ENCODE results near the gene MEF2A.
A peak's percentile ranks its signal among the peaks of the same experiment; 100 is the strongest.
"Not testable (repeated sequence)": the region's sequence is repeated elsewhere in the genome, so short reads cannot be mapped to it uniquely, and the experiment has no call there.

MEF2A gene

DNA sequence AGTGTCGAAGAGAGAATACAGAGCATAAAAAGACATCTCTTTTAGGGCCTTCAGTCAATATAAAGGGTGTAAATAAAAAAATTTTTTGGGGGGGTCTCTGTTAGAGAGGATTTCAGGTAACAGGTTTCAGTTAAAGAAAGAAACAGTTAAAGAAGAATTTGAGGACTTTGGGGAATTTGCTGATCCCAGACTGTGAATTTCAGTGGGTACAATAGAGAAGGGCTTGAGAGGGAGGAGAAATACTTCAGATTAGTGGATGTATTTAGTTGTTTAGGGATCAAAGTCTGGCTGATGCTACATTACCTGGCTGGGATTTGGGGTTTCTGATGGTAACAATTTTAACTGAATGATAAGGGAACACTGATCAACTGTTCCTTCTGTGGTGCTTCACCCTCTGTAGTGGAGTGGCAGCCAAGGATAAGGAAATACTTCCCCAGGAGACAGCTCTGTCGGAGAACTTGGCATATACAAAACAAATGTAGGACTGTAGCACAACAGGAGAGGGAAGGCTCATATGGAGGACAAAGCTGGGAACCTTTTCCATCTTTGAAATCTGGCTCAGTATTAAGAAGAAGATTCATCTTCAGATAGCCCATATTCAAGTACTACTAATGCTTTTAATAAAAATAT, 79.2 kb downstream of the MEF2A start:
- no peaks in the 10 kb centered on the region for H3K4me1 ChIP-seq (ENCODE audit: insufficient read depth, insufficient read length)
- no peak overlapping the region for H3K9ac ChIP-seq (ENCODE audit: insufficient read length, low read depth)
- peaks cover 21% of the 10 kb centered on the region for H3K36me3 ChIP-seq (ENCODE audit: insufficient read depth, insufficient read length, low read length)
- H3K27me3 ChIP-seq (ENCODE audit: insufficient read depth, insufficient read length), result no peaks in the 10 kb centered on the region
- TF ChIP-seq SUZ12 (IDR thresholded peaks at IDR 0.05; ENCODE audit: extremely low read depth, insufficient read depth, insufficient read length), result no peak
- TF ChIP-seq ZNF274 (IDR thresholded peaks at IDR 0.05; ENCODE audit: low read depth, low read length), result no peak
- TF ChIP-seq YY1 (IDR thresholded peaks at IDR 0.05; ENCODE audit: insufficient read depth, insufficient read length), result no peak
- peaks cover 30% of the 10 kb centered on the region for H3K9me3 ChIP-seq (ENCODE audit: insufficient read depth, low read length)
- H3K4me3 ChIP-seq (ENCODE audit: insufficient read length, low read depth), result no peak overlapping the region
- DNase-seq (ENCODE audit: low read depth, low spot score), result peak; percentile 11

DNA sequence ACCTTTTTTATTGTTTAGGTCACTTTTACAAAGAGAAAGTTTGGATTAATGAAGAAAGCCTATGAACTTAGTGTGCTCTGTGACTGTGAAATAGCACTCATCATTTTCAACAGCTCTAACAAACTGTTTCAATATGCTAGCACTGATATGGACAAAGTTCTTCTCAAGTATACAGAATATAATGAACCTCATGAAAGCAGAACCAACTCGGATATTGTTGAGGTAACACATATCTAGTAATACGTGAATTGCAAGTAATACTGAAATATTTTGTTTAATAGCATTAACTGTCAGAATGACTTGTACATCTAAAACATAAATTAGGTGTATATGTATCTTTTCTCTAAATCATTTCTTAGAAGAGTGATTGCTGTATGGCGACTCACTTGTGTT, 79.8 kb downstream of the MEF2A start:
- Histone ChIP-seq H3K9me3 (ENCODE audit: insufficient read depth, low read length) (peaks cover 30% of the 10 kb centered on the region), H3K4me1 (ENCODE audit: insufficient read depth, insufficient read length) (no peaks in the 10 kb centered on the region), H3K36me3 (ENCODE audit: insufficient read depth, insufficient read length, low read length) (peaks cover 21% of the 10 kb centered on the region), H3K4me3 (ENCODE audit: insufficient read length, low read depth) (no peak overlapping the region), H3K9ac (ENCODE audit: insufficient read length, low read depth) (no peak overlapping the region), H3K27me3 (ENCODE audit: insufficient read depth, insufficient read length) (no peaks in the 10 kb centered on the region)
- no peak for TF ChIP-seq YY1 (IDR thresholded peaks at IDR 0.05; ENCODE audit: insufficient read depth, insufficient read length)
- TF ChIP-seq SUZ12 (IDR thresholded peaks at IDR 0.05; ENCODE audit: extremely low read depth, insufficient read depth, insufficient read length), result no peak
- no peak for DNase-seq (ENCODE audit: low read depth, low spot score)

DNA sequence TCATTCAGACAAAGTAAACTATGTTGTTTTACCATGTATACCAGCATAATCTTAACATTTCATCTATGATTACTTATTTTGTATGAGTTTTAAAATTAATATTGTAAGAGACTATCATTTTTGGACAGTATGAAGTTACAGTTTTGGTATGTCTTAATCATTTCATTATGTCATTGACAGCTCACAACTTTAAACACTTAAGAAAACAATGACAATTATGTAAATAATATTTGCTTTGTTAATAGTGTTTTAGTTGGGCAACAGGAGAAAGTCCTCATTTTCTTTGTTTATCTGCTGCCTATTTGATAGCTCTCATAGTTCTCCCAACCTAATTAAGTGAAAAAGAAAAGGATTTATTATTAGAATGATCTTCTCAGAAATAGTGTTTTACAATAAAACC, 80.2 kb downstream of the MEF2A start:
- TF ChIP-seq YY1 (IDR thresholded peaks at IDR 0.05; ENCODE audit: insufficient read depth, insufficient read length), result no peak
- no peak for TF ChIP-seq ZNF274 (IDR thresholded peaks at IDR 0.05; ENCODE audit: low read depth, low read length)
- no peak for TF ChIP-seq SUZ12 (IDR thresholded peaks at IDR 0.05; ENCODE audit: extremely low read depth, insufficient read depth, insufficient read length)
- H3K36me3 ChIP-seq (ENCODE audit: insufficient read depth, insufficient read length, low read length), result peaks cover 17% of the 10 kb centered on the region
- DNase-seq (ENCODE audit: low read depth, low spot score), result no peak
- no peak overlapping the region for H3K9ac ChIP-seq (ENCODE audit: insufficient read length, low read depth)
- no peaks in the 10 kb centered on the region for H3K27me3 ChIP-seq (ENCODE audit: insufficient read depth, insufficient read length)
- H3K4me3 ChIP-seq (ENCODE audit: insufficient read length, low read depth), result no peak overlapping the region
- no peaks in the 10 kb centered on the region for H3K4me1 ChIP-seq (ENCODE audit: insufficient read depth, insufficient read length)
- peaks cover 30% of the 10 kb centered on the region for H3K9me3 ChIP-seq (ENCODE audit: insufficient read depth, low read length)

DNA sequence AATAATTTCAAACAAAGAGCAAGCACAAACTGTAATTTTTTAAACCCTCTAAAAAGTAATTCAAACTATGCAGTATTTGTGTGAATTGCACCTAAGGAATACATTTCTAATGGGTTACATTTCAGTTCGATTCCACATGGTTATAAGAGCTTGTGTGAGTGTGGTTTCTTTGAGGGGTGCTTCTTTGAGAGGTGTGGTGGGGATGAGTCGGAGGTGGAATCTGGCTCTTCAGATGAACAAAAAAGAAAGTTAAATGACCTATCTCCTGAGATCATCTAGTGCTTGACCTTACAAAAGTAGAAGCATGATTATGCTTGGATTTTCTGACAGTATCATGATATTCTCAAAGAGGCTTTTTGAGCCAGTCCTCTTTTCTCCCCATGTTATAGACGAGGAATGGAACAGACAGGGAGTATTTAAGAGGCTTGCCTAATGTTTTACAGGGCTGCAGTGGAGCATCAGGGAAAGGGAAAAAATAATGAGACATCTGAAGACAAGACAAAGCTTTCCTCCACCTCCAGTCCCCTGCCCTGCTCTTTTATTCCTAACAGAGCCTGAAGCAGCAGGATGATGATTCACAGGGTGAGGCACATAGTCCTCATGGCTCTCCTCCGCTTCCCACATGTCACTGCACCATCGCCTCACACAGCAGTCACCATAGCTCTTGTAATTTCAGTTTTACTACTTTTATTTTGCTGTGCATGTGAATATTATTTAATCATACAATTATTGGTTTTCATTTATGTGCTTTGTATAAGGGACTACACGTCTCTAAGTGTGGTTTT, 85.4 kb downstream of the MEF2A start:
- Histone ChIP-seq H3K9me3 (ENCODE audit: insufficient read depth, low read length) (peaks cover 17% of the 10 kb centered on the region), H3K4me3 (ENCODE audit: insufficient read length, low read depth) (no peak overlapping the region), H3K9ac (ENCODE audit: insufficient read length, low read depth) (no peak overlapping the region), H3K4me1 (ENCODE audit: insufficient read depth, insufficient read length) (no peaks in the 10 kb centered on the region), H3K36me3 (ENCODE audit: insufficient read depth, insufficient read length, low read length) (peaks cover 14% of the 10 kb centered on the region), H3K27me3 (ENCODE audit: insufficient read depth, insufficient read length) (no peaks in the 10 kb centered on the region)
- no peak for DNase-seq (ENCODE audit: low read depth, low spot score)
- TF ChIP-seq SUZ12 (IDR thresholded peaks at IDR 0.05; ENCODE audit: extremely low read depth, insufficient read depth, insufficient read length) (no peak), ZNF274 (IDR thresholded peaks at IDR 0.05; ENCODE audit: low read depth, low read length) (no peak), YY1 (IDR thresholded peaks at IDR 0.05; ENCODE audit: insufficient read depth, insufficient read length) (no peak)

DNA sequence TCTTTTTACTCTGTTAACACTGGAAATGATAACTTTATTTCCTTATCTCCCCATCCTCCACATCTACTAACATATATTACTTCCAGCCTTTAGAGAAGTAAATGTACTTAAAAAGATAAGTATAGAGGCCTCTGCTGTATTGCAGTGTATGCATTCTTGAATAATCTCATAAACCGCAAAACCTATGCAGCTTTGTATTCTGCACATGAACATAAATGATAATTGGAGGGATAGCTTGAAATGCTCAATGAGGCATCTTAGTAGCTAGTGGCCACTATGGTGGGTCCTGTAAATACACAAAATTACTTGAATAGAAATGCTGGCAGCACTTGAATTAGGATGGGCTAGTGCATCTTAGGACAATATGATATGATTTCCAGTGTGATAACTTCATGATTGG, 90.4 kb downstream of the MEF2A start:
- no peaks in the 10 kb centered on the region for H3K9me3 ChIP-seq (ENCODE audit: insufficient read depth, low read length)
- no peak for TF ChIP-seq ZNF274 (IDR thresholded peaks at IDR 0.05; ENCODE audit: low read depth, low read length)
- H3K4me3 ChIP-seq (ENCODE audit: insufficient read length, low read depth), result no peak overlapping the region
- no peaks in the 10 kb centered on the region for H3K4me1 ChIP-seq (ENCODE audit: insufficient read depth, insufficient read length)
- no peak overlapping the region for H3K9ac ChIP-seq (ENCODE audit: insufficient read length, low read depth)
- H3K36me3 ChIP-seq (ENCODE audit: insufficient read depth, insufficient read length, low read length), result no peaks in the 10 kb centered on the region
- DNase-seq (ENCODE audit: low read depth, low spot score), result no peak
- no peaks in the 10 kb centered on the region for H3K27me3 ChIP-seq (ENCODE audit: insufficient read depth, insufficient read length)

DNA sequence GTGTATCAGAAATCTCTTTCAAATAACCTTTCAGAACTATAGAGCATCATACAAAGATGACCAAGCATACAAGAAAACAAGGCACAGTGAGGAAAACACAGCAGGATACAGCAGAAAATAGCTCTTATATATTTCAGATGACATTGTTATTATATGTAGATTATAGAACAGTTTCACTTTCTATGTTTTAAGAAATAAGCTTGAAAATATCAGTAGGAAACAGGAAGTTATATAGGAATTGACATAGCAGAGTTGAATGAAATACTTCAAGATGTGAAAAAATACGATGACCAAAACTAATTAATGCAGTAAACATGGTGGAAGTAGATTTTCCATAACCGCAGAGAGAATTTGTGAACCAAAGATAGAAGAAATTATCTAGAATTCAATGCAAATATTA, 92.2 kb downstream of the MEF2A start:
- Histone ChIP-seq H3K4me3 (ENCODE audit: insufficient read length, low read depth) (no peak overlapping the region), H3K4me1 (ENCODE audit: insufficient read depth, insufficient read length) (no peaks in the 10 kb centered on the region), H3K9me3 (ENCODE audit: insufficient read depth, low read length) (no peaks in the 10 kb centered on the region), H3K36me3 (ENCODE audit: insufficient read depth, insufficient read length, low read length) (no peaks in the 10 kb centered on the region), H3K27me3 (ENCODE audit: insufficient read depth, insufficient read length) (no peaks in the 10 kb centered on the region), H3K9ac (ENCODE audit: insufficient read length, low read depth) (no peak overlapping the region)
- no peak for DNase-seq (ENCODE audit: low read depth, low spot score)
- TF ChIP-seq ZNF274 (IDR thresholded peaks at IDR 0.05; ENCODE audit: low read depth, low read length) (no peak), YY1 (IDR thresholded peaks at IDR 0.05; ENCODE audit: insufficient read depth, insufficient read length) (no peak), SUZ12 (IDR thresholded peaks at IDR 0.05; ENCODE audit: extremely low read depth, insufficient read depth, insufficient read length) (no peak)

DNA sequence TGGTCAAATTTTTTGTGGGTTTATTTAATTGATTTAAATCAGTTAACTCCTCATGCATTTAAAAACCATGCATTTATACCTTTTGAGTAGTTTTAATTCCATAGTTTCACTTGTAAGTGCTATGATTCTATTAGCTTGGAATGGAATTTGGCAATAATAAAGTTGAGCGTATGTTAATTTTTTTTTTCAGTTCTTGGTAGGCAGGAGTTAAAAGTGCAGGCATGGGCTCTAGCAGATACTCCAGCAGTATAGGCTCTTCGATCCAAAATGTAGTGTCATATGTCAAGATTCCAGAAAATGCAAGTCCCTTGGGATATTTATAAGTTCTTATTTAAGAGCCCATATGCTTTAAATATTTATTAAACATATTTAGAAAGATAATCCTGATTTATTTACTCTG, 97.1 kb downstream of the MEF2A start:
- no peak overlapping the region for H3K4me3 ChIP-seq (ENCODE audit: insufficient read length, low read depth)
- no peak for DNase-seq (ENCODE audit: low read depth, low spot score)
- H3K36me3 ChIP-seq (ENCODE audit: insufficient read depth, insufficient read length, low read length), result peaks cover 4% of the 10 kb centered on the region
- no peak for TF ChIP-seq SUZ12 (IDR thresholded peaks at IDR 0.05; ENCODE audit: extremely low read depth, insufficient read depth, insufficient read length)
- no peaks in the 10 kb centered on the region for H3K9me3 ChIP-seq (ENCODE audit: insufficient read depth, low read length)
- H3K4me1 ChIP-seq (ENCODE audit: insufficient read depth, insufficient read length), result no peaks in the 10 kb centered on the region
- H3K9ac ChIP-seq (ENCODE audit: insufficient read length, low read depth), result no peak overlapping the region
- H3K27me3 ChIP-seq (ENCODE audit: insufficient read depth, insufficient read length), result no peaks in the 10 kb centered on the region

DNA sequence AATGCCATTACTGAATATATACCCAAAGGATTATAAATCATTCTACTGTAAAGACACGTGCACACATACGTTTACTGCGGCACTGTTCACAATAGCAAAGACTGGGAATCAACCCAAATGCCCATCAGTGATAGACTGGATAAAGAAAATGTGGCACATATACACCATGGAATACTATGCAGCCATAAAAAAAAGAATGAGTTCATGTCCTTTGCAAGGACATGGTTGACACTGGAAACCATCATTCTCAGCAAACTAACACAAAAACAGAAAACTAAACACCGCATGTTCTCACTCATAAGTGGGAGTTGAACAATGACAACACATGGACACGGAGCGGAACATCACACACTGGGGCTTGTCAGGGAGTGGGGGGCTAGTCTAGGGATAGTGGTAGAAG, 100.3 kb downstream of the MEF2A start:
- DNase-seq (ENCODE audit: low read depth, low spot score); H3K4me1 ChIP-seq (ENCODE audit: insufficient read depth, insufficient read length); H3K36me3 ChIP-seq (ENCODE audit: insufficient read depth, insufficient read length, low read length): not testable (repeated sequence)

More for the DNA sequence above, 100.3 kb downstream of the MEF2A start:
- not testable (repeated sequence) for H3K9ac ChIP-seq (ENCODE audit: insufficient read length, low read depth); H3K9me3 ChIP-seq (ENCODE audit: insufficient read depth, low read length); H3K27me3 ChIP-seq (ENCODE audit: insufficient read depth, insufficient read length); H3K4me3 ChIP-seq (ENCODE audit: insufficient read length, low read depth)

Measured in NT2/D1 (cell line).